Brain microvascular endothelial cell (primary cell): Measurements from ENCODE around the gene CREBRF.
"Not testable (repeated sequence)": the region's sequence is repeated elsewhere in the genome, so short reads cannot be mapped to it uniquely, and the experiment has no call there.

Source experiments
- DNase-seq: peaks from one replicate; pipeline ENCODE4 v3.0.0-alpha.2; 2020
- H3K27ac ChIP-seq: fragments of 250-450 bp; sonication (Bioruptor Pico); 2 replicates; pipeline ENCODE4 v1.5.1; 2020; ENCODE audit warnings: mild to moderate bottlenecking, moderate library complexity
- H3K27me3 ChIP-seq: fragments of 250-450 bp; sonication (Bioruptor Pico); replicated peaks from 2 replicates; pipeline ENCODE4 v1.5.1; 2020; ENCODE audit warnings: mild to moderate bottlenecking
- H3K36me3 ChIP-seq: fragments of 250-450 bp; sonication (Bioruptor Pico); replicated peaks from 2 replicates; pipeline ENCODE4 v1.5.1; 2020; ENCODE audit warnings: mild to moderate bottlenecking
- H3K4me3 ChIP-seq: 2 replicates; pipeline ENCODE4 v1.5.1; 2011; ENCODE audit warnings: low read depth, mild to moderate bottlenecking, control low read depth, low read length, moderate library complexity
- in situ Hi-C: cut with HindIII; loops from 2 replicates; pipeline ENCODE4 v1.10.0; 2017; ENCODE audit warnings: low sequenced_read_pairs, low pct_ligation_motif_present
- TF ChIP-seq, protein P1 (sequence below): IDR thresholded peaks from 2 replicates; pipeline ENCODE4 v1.5.1; 2011; ENCODE audit warnings: low read depth, mild to moderate bottlenecking, moderate library complexity, low read length, control low read depth, inconsistent platforms; ENCODE audit errors: missing control alignments

The CREBRF gene

DNA sequence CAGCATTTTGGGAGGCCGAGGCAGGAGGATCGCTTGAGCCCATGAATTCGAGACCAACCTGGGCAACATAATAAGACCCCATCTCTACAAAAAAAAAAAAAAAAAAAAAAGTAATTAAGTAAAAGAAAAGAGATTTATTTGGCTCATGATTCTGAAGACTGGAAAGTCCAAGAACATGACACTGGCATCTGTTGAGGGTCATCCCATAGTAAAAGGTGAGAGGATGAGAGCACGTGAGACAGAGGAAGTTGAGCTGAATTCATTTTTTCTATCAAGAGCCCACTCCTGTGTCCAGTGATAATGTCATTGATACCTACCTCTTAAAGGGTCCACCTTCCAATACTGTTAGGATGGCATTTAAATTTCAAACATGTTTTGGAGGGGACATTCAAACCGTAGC lies 19.8 kb downstream of the CREBRF start:
- TF ChIP-seq, protein P1, sequence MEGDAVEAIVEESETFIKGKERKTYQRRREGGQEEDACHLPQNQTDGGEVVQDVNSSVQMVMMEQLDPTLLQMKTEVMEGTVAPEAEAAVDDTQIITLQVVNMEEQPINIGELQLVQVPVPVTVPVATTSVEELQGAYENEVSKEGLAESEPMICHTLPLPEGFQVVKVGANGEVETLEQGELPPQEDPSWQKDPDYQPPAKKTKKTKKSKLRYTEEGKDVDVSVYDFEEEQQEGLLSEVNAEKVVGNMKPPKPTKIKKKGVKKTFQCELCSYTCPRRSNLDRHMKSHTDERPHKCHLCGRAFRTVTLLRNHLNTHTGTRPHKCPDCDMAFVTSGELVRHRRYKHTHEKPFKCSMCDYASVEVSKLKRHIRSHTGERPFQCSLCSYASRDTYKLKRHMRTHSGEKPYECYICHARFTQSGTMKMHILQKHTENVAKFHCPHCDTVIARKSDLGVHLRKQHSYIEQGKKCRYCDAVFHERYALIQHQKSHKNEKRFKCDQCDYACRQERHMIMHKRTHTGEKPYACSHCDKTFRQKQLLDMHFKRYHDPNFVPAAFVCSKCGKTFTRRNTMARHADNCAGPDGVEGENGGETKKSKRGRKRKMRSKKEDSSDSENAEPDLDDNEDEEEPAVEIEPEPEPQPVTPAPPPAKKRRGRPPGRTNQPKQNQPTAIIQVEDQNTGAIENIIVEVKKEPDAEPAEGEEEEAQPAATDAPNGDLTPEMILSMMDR: no peak

DNA sequence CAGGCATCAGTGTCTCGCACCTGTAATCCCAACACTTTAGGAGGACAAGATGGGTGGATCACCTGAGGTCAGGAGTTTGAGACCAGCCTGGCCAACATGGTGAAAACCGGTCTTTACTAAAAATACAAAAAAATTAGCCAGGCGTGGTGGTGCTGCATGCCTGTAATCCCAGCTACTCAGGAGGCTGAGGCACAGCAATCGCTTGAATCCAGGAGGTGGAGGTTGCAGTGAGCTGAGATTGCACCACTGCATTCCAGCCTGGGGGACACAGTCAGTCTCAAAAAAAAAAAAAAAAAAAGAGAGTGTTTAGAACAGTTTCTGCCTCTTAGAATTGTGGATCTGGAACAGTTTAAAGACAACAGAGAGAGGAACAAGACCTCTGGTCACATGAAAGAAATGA lies 20.3 kb downstream of the CREBRF start:
- H3K36me3 ChIP-seq, H3K27me3 ChIP-seq, in situ Hi-C loops, H3K4me3 ChIP-seq, H3K27ac ChIP-seq, DNase-seq: not testable (repeated sequence)

More for the DNA sequence above, 19.8 kb downstream of the CREBRF start:
- no peaks in the 10 kb centered on the region for H3K36me3 ChIP-seq
- no peak overlapping the region for H3K4me3 ChIP-seq
- DNase-seq: no peak
- in situ Hi-C loops: no loop called here
- no peak overlapping the region for H3K27ac ChIP-seq
- H3K27me3 ChIP-seq: no peaks in the 10 kb centered on the region

DNA sequence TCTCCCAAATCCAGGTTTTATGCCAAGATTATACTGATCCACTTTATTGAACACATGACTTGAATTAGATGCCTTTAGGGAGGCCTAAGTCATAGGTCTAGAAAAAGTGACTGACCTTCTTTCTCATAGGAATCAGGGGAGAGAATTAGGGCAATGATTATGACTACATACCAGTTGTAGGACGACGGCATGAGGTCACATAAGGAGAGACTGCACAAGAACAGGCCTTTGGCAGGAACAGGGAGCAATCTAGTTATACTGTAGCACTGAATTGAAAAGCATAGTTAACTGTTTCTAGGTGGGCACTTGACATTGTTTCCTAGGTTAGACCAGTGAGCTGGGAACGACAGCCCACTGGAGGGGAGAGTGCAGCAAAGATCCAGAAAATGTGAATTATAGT lies 22.7 kb downstream of the CREBRF start:
- no peak for DNase-seq
- no peaks in the 10 kb centered on the region for H3K36me3 ChIP-seq
- H3K27me3 ChIP-seq: no peaks in the 10 kb centered on the region
- H3K4me3 ChIP-seq: no peak overlapping the region
- in situ Hi-C loops: no loop called here
- TF ChIP-seq, protein P1: no peak
- no peak overlapping the region for H3K27ac ChIP-seq

DNA sequence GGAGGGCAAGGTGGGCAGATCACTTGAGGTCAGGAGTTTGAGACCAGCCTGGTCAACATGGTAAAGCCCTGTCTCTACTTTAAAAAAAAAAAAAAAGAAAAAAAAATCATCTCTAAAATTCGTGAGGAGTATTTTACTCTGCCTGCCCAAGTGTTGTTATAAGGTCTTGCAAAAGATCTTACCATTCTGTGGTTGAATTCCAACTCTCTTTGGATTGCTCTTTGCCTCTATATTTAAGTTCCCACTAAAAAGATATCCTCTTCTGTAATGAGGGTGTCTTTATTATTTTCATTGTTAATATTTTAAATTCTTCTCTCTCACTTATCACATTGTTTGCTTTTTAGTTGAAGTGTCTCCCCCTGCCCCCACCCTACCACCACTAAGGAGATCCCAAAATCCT lies 33.4 kb downstream of the CREBRF start:
- H3K27me3 ChIP-seq: no peaks in the 10 kb centered on the region
- in situ Hi-C loops: no loop called here
- H3K4me3 ChIP-seq: no peak overlapping the region
- no peak for DNase-seq
- H3K36me3 ChIP-seq: no peaks in the 10 kb centered on the region
- H3K27ac ChIP-seq: no peak overlapping the region
- TF ChIP-seq, protein P1: no peak

DNA sequence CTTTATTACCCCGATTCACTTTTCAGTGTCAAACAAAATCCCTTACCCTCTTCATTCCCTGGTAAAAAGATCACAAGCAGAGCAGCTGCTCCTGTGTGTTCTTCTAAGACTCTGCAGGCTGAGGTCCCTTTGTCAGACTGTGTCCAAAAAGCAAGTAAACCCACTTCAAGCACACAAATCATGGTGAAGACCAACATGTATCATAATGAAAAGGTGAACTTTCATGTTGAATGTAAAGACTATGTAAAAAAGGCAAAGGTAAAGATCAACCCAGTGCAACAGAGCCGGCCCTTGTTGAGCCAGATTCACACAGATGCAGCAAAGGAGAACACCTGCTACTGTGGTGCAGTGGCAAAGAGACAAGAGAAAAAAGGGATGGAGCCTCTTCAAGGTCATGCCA lies 34.5 kb downstream of the CREBRF start:
- no peak for DNase-seq
- no peak overlapping the region for H3K4me3 ChIP-seq
- H3K27ac ChIP-seq: no peak overlapping the region
- TF ChIP-seq, protein P1: no peak
- in situ Hi-C loops: no loop called here
- H3K36me3 ChIP-seq: no peaks in the 10 kb centered on the region
- H3K27me3 ChIP-seq: no peaks in the 10 kb centered on the region

DNA sequence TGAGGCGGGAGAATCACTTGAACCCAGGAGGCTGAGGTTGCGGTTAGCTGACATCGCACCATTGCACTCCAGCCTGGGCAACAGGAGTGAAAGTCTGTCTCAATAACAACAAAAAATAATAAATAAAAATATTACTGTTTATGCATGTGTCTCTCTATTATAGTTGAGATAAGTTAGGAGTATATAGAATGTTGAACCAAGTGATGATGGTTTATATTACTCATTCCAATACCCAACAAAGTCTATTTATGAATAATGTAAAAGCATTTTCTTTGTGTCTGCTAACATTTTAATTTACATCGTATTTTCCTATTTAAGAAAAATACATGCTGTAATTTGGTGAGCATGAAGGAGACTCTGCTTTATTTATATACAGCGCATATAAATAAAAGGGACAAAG lies 35.8 kb downstream of the CREBRF start:
- TF ChIP-seq, protein P1: no peak
- H3K36me3 ChIP-seq: no peaks in the 10 kb centered on the region
- H3K4me3 ChIP-seq: no peak overlapping the region
- no peak overlapping the region for H3K27ac ChIP-seq
- H3K27me3 ChIP-seq: no peaks in the 10 kb centered on the region
- in situ Hi-C loops: no loop called here
- DNase-seq: no peak
